Activated naive CD8-positive, alpha-beta T cell treated with anti-CD3 and anti-CD28 coated beads for 36 hours (primary cell): Measurements from ENCODE around the gene DDX6. TPM values are rescaled to one million over a fixed set of nuclear protein-coding genes. Genes with fewer than 3 reads are reported as not detected.
"Not testable (repeated sequence)": the region's sequence is repeated elsewhere in the genome, so short reads cannot be mapped to it uniquely, and the experiment has no call there.

Experiments used
- DNase-seq: peaks from one replicate; pipeline ENCODE4 v3.0.0; 2021
- H3K27ac Mint-ChIP-seq: one replicate; pipeline ENCODE4 v1.8.0; 2022; ENCODE audit warnings: mild to moderate bottlenecking, moderate library complexity, mixed read lengths
- H3K27me3 Mint-ChIP-seq: one replicate; pipeline ENCODE4 v1.8.0; 2022; ENCODE audit warnings: mild to moderate bottlenecking, mixed read lengths
- H3K36me3 Mint-ChIP-seq: one replicate; pipeline ENCODE4 v1.8.0; 2021; ENCODE audit warnings: mild to moderate bottlenecking, mixed read lengths
- H3K4me1 Mint-ChIP-seq: one replicate; pipeline ENCODE4 v1.8.0; 2021; ENCODE audit warnings: mixed read lengths
- H3K4me3 Mint-ChIP-seq: one replicate; pipeline ENCODE4 v1.8.0; 2022; ENCODE audit warnings: mild to moderate bottlenecking, moderate library complexity, mixed read lengths
- H3K9me3 Mint-ChIP-seq: one replicate; pipeline ENCODE4 v1.8.0; 2022; ENCODE audit warnings: mixed read lengths
- total RNA-seq, 2 experiments: library from RNA; stranded (reverse); gene quantifications; one replicate each; pipeline ENCODE4 v1.2.3, GENCODE V29; 2021

DDX6 gene
- total RNA-seq, 2 experiments from 2014 or later: 148 to 150 TPM

DNA sequence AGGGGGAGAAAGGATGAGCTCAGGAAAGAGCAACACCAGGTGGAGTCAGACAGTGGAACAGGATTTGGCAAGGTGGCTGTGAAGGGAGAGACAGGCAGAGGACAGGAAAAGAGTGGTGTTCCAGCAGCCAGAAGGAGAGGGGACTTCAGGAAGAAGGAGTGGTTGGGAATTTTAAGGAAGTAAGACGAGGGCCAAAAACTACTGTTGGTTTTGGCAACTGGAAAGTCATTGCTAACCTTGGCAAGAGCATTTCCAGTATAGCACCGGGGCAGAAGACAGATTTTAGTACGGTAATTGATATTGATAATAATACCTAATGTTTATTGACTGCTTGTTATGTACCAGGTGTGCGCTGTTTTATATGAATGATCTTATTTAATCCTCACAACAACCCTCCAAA lies 15.4 kb upstream of the DDX6 start:
- Mint-ChIP-seq H3K9me3 (no peaks in the 10 kb centered on the region), H3K4me1 (peaks cover 14% of the 10 kb centered on the region), H3K36me3 (no peaks in the 10 kb centered on the region), H3K4me3 (no peak overlapping the region), H3K27me3 (no peaks in the 10 kb centered on the region), H3K27ac (no peak overlapping the region)
- no peak for DNase-seq

DNA sequence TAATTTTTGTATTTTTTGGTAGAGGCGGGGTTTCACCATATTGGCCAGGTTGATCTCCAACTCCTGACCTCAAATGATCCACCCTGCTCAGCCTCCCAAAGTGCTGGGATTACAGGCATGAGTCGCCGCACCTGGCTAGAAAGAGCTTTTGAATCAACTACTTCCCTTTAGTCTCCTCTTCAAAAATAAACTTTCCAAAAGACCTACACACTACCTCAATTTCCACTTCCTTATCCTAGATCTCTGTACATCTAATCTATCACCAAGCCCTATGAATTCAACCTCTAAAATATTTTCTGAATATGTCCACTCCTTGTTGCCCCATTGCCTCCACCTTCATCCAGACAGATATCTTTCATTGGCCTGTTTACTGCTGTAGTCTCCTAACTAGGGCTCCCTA lies 13.1 kb upstream of the DDX6 start:
- no peak overlapping the region for H3K27ac Mint-ChIP-seq
- H3K4me1 Mint-ChIP-seq: peaks cover 16% of the 10 kb centered on the region
- no peaks in the 10 kb centered on the region for H3K27me3 Mint-ChIP-seq
- no peaks in the 10 kb centered on the region for H3K36me3 Mint-ChIP-seq
- no peak overlapping the region for H3K4me3 Mint-ChIP-seq
- no peak for DNase-seq
- H3K9me3 Mint-ChIP-seq: no peaks in the 10 kb centered on the region

DNA sequence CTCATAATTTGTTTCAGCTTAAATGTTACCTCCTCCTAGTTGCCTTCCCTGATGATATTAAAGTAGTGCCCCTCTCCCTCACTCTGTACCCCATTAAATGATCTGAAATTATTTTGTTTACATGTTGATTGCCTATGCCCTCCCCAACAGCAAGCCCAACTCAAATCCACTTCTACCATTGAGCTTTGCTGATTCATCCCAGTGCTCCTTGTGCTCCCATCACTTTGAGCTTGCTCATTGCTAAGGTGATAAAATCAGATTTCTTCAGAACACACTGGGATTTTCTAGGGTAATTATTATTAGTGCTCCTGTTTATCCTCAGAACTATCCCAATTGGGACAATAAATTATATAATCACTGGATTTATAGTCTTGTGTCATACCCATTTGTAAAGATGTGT lies 8.4 kb upstream of the DDX6 start:
- peaks cover 5% of the 10 kb centered on the region for H3K4me1 Mint-ChIP-seq
- H3K4me3 Mint-ChIP-seq: no peak overlapping the region
- no peaks in the 10 kb centered on the region for H3K36me3 Mint-ChIP-seq
- no peak overlapping the region for H3K27ac Mint-ChIP-seq
- no peak for DNase-seq
- H3K27me3 Mint-ChIP-seq: no peaks in the 10 kb centered on the region
- no peaks in the 10 kb centered on the region for H3K9me3 Mint-ChIP-seq

DNA sequence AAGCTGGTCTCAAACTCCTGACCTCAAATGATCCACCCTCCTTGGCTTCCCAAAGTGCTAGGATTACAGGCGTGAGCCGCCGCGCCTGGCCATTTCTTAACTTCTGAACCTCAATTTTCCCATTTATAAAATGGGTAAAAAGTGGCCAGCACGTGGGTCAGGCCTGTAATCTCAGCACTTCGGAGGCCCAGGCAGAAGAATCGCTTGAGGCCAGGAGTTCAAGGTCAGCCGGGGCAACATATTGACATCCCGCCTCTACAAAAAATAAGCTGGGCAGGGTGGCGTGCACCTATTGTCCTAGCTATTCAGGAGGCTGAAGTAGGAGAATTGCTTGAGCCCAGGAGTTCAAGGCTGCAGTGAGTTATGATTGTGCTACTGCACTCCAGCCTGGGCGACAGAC lies 6.5 kb upstream of the DDX6 start:
- no peaks in the 10 kb centered on the region for H3K36me3 Mint-ChIP-seq
- no peaks in the 10 kb centered on the region for H3K27me3 Mint-ChIP-seq
- DNase-seq: no peak
- H3K9me3 Mint-ChIP-seq: no peaks in the 10 kb centered on the region
- H3K27ac Mint-ChIP-seq: no peak overlapping the region
- peaks cover 10% of the 10 kb centered on the region for H3K4me1 Mint-ChIP-seq
- no peak overlapping the region for H3K4me3 Mint-ChIP-seq

DNA sequence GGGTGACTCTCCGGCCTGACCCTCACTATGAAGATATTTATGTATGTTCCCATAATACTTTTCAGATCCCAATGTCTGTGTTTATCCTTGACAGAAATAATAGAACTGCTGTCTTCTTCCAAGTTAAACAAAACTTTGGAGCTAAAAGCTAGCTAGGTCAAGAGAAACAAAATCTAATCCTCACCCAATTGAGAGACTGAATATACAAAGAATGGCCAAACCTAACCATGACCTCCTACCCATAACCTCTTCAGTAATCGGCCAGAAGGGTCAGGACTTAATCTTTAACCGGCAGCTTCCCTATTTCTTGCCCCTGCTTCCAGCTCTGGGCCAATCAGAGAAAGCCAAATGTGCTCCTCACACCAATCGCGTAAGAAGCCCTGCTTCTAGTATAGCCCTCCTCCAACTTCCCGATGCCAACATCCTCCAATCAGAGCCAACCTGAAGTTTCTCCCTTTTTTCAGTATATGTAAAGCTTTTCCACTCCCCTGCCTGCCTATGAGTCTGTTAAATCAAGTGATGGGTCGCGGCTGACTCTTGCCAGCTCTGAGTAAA lies 1.7 kb upstream of the DDX6 start:
- no peaks in the 10 kb centered on the region for H3K27me3 Mint-ChIP-seq
- peaks cover 20% of the 10 kb centered on the region for H3K4me1 Mint-ChIP-seq
- peak overlapping the region; percentile 100 for H3K4me3 Mint-ChIP-seq
- peaks cover 13% of the 10 kb centered on the region for H3K36me3 Mint-ChIP-seq
- DNase-seq: peak; percentile 72
- peak overlapping the region; percentile 100 for H3K27ac Mint-ChIP-seq
- no peaks in the 10 kb centered on the region for H3K9me3 Mint-ChIP-seq

DNA sequence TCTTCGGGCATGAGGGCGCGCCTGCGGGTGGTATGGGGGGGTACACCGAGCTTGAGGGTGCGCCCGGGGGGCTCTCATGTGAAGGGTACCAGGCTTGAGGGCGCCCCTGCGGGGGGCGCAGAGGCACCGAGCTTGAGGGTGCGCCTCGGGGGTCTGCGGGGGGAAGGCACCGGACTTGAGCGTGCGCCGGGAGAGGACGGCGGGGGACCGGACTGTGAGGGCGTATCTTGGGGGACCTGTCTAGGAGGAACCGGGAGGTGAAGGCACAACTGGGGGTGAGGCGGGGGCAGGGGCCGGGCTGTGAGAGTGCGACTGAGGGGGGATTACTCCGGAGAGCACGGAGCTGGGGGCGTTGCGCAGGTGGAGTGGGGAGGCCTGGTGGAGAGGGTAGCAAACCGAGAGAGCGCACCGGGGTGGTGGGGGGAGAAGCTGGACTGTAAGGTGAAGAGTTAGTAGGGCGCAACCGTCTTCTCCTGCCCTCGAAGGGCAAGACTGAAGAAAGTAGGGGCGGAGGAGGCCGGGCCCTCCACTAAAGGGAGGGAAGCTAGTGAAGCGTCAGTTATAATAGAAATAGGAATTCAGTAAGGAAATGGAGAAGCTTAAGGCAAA lies 1.1 kb upstream of the DDX6 start:
- Mint-ChIP-seq H3K27ac (peak overlapping the region; percentile 100), H3K4me3 (peak overlapping the region; percentile 100), H3K9me3 (no peaks in the 10 kb centered on the region), H3K4me1 (peaks cover 25% of the 10 kb centered on the region), H3K27me3 (no peaks in the 10 kb centered on the region), H3K36me3 (peaks cover 18% of the 10 kb centered on the region)
- DNase-seq: peak; percentile 42

DNA sequence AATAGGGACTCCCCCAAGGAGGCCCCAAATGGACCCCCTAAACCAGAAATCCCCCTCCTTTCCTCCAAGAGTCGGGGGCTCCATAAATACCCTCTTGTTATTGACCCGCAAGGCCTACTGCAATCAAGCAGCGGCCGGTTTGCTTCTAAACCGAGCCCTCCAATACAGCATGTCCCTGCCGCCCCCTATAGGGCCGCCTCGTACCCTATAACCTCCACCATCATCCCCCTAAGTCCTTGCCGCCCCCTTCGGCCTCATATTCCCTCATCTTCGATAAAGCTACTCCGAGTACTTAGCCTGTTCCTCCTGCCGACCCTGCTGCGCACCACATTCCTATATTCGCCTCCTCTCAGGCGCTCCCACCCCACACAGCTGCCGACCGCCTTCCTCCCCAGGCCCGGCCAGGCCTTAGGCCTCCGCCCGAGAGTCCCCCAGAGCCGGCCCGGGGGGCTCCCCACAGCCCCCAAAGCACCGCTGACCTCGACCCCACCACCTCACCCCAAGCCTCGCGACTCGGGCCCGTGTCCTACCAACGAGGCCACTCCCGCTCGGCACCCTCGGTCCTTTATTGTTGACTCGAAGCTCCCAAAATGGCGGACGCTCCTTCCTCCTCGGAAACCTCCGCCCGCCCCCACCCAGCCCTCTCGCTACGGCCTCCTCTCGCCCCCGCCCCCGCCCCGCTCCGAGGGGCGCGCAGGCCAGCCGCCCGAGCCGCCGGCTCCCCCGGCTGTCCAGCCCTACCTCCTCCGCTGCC lies 430 bp downstream of the DDX6 start:
- Mint-ChIP-seq H3K4me3 (peak overlapping the region; percentile 100), H3K27ac (peak overlapping the region; percentile 100), H3K4me1 (peaks cover 40% of the 10 kb centered on the region), H3K27me3 (no peaks in the 10 kb centered on the region), H3K36me3 (peaks cover 28% of the 10 kb centered on the region), H3K9me3 (no peaks in the 10 kb centered on the region)
- peak; percentile 63 for DNase-seq

DNA sequence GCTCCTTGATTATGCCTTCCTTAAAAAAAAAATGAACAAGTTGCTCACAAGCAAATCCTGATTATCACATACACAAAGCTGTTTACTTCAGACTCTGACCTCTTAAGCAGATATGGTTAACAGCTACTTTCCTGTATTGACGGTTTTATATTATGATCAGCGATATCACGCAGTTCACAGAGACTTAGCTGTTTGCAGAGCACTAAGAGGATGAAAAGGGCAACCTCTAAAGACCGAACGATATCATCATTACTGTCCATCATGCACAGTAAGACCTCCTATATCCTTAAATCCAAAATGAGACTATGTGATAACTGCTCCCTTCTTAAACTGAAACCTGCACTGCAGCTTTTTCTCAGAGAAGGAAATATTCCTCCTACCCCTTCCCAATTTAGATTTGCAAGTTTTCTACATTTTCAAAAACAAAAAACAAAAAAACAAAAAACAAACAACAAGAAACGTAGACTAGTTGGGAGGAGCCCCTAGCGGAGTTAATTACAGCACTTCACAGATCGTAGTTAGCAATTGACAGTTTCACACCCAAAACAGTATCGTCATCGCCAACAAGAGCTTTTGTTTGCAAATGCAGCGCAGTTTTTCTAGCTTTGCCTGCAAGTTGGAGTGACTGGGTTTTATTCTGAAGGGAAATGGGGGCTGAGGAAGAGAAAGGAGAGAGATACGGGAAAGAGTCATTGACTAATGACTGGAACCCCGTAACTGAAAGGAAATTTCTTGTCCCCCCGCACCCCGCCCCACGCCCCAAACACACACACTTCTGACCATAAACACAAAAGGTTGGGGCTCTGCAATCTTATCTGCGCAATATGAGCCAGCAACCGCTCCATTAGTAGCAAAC lies 1.2 kb downstream of the DDX6 start:
- H3K9me3 Mint-ChIP-seq: no peaks in the 10 kb centered on the region
- no peaks in the 10 kb centered on the region for H3K27me3 Mint-ChIP-seq
- peaks cover 30% of the 10 kb centered on the region for H3K36me3 Mint-ChIP-seq
- H3K4me1 Mint-ChIP-seq: peaks cover 44% of the 10 kb centered on the region
- peak overlapping the region; percentile 100 for H3K27ac Mint-ChIP-seq
- H3K4me3 Mint-ChIP-seq: peak overlapping the region; percentile 100
- DNase-seq: no peak

DNA sequence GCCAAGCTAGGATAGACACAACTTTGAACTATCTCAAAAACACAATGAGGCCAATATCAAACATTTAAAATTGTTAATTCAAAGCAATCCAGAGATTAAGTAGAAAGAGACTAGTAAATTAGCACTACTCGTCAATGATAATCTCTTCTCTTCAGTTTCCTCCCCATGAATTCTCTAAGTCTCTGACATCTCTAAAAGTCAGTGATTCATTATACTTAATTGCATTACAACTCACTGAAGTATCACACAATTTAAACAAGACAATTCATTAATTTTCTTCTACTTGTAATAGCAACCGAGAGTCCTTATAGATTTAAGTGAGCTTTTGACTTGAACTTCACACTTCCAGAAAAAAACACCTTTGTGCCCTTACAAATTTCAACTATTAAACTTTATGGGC lies 4.3 kb downstream of the DDX6 start:
- Mint-ChIP-seq H3K27me3 (no peaks in the 10 kb centered on the region), H3K4me1 (peaks cover 50% of the 10 kb centered on the region), H3K36me3 (peaks cover 47% of the 10 kb centered on the region), H3K27ac (peak overlapping the region; percentile 55), H3K4me3 (peak overlapping the region; percentile 74), H3K9me3 (no peaks in the 10 kb centered on the region)
- no peak for DNase-seq

DNA sequence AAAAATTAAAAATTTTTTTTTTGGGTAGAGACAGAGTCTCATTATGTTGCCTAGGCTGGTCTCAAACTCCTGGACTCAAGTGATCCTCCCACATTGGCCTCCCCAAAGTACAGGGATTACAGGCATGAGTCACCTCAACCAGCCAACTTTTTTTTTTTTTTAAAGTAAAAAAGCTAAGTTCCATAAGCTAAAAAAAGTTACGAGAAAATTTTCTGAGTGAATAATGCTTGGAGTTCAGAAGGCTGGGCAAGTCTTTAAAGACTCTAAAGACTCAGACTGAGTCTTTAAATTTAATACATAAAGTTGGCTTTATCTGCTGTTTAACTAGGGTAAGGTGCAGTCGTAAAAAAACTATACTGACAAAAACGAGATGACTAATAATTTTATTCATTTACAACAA lies 5.6 kb downstream of the DDX6 start:
- no peak overlapping the region for H3K4me3 Mint-ChIP-seq
- no peaks in the 10 kb centered on the region for H3K27me3 Mint-ChIP-seq
- peaks cover 54% of the 10 kb centered on the region for H3K36me3 Mint-ChIP-seq
- no peaks in the 10 kb centered on the region for H3K9me3 Mint-ChIP-seq
- peak overlapping the region; percentile 65 for H3K27ac Mint-ChIP-seq
- DNase-seq: no peak
- H3K4me1 Mint-ChIP-seq: peaks cover 56% of the 10 kb centered on the region

DNA sequence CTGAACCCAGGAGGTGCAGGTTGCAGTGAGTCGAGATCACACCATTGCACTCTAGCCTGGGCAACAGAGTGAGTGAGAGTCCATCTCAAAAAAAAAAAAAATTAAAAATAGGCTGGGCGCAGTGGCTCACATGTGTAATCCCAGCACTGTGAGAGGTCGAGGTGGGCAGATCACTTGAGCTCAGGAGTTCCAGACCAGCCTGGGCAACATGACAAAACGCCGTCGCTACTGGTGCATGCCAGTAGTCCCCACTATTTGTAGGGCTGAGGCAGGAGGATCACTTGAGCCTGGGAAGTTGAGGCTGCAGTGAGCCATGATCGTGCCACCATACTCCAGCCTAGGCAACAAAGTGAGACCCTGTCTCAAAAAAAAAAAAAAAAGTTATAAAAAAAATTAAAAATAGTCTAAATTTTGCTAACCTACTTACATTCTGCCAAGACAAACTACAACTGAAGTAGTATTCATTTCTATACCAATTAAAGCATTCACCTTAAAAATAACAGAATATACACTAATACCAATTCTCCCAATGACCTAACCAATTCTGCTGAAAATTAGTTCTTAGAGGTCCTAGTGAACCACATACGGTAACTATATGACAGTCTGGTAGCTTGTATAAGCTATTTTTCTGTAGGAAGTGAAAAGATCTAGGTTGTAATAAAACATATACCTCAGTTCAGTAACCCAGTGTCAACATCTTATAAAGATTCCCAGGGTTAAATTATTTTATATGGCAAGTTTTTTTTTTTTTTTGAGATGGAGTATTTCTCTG lies 7.1 kb downstream of the DDX6 start:
- no peaks in the 10 kb centered on the region for H3K27me3 Mint-ChIP-seq
- no peak for DNase-seq
- peaks cover 54% of the 10 kb centered on the region for H3K36me3 Mint-ChIP-seq
- H3K4me3 Mint-ChIP-seq: no peak overlapping the region
- H3K9me3 Mint-ChIP-seq: no peaks in the 10 kb centered on the region
- peaks cover 62% of the 10 kb centered on the region for H3K4me1 Mint-ChIP-seq
- H3K27ac Mint-ChIP-seq: peak overlapping the region; percentile 45

DNA sequence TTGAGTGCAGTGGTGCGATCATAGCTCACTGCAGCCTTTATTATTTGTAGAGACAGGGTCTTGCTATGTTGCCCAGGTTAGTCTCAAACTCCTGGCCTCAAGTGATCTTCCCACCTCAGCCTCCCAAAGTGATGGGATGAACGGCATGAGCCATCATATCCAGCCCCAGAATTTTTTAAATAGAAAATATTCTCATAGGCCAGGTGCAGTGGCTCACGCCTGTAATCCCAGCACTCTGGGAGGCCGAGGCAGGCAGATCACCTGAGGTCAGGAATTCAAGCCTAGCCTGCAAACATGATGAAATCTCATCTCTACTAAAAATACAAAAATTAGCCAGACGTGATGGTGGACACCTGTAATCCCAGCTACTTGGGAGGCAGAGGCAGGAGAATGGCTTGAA lies 7.6 kb downstream of the DDX6 start:
- not testable (repeated sequence) for H3K27me3 Mint-ChIP-seq, H3K9me3 Mint-ChIP-seq, DNase-seq, H3K27ac Mint-ChIP-seq, H3K4me3 Mint-ChIP-seq
- Mint-ChIP-seq H3K36me3 (peaks cover 54% of the 10 kb centered on the region), H3K4me1 (peaks cover 64% of the 10 kb centered on the region)

DNA sequence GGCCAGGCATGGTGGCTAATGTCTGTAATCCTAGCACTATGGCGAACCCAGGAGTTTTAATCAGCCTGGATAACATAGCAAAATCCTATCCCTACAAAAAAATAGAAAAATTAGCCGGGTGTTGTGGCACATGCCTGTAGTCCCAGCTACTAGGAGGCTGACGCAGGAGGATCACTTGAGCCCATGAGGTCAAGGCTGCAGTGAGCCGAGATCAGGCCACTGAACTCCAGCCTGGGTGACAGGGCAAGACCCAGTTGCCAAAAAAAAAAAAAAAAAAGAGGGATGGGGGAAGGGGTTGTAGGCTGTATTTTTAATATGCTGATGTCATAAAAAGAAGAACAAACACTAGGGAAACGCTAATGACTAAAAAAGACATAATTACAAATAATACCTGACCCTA lies 12.1 kb downstream of the DDX6 start:
- Mint-ChIP-seq H3K27ac (no peak overlapping the region), H3K36me3 (peaks cover 52% of the 10 kb centered on the region), H3K4me1 (peaks cover 57% of the 10 kb centered on the region), H3K4me3 (no peak overlapping the region), H3K27me3 (no peaks in the 10 kb centered on the region), H3K9me3 (no peaks in the 10 kb centered on the region)
- no peak for DNase-seq

DNA sequence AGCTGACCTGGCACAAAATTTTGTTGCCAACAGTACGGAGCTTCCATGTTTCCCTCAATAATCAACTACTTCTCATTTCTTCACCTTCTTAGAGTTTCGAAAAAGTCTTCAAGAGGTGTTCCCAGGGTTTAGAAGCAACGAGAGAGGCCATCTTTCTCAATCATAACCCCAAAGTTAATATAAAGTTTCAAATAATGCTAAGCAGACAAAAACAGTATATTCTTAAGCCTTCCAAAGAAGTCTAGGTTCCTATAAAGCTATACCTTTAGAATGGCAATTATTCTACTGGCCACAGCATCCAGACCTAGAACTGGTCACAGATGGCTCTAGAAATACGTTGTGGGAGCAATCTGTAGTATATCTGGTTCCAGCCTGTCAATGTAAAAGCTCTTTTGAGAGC lies 16.9 kb downstream of the DDX6 start:
- no peak for DNase-seq
- H3K4me3 Mint-ChIP-seq: no peak overlapping the region
- H3K9me3 Mint-ChIP-seq: no peaks in the 10 kb centered on the region
- H3K27ac Mint-ChIP-seq: peak overlapping the region; percentile 58
- peaks cover 67% of the 10 kb centered on the region for H3K36me3 Mint-ChIP-seq
- peaks cover 71% of the 10 kb centered on the region for H3K4me1 Mint-ChIP-seq
- H3K27me3 Mint-ChIP-seq: no peaks in the 10 kb centered on the region
